ENCODE data around the gene LDLRAD4.
"Not testable (repeated sequence)": the region's sequence is repeated elsewhere in the genome, so short reads cannot be mapped to it uniquely, and the experiment has no call there.

LDLRAD4 gene

GRCh38 chr18:13481331-13481730, 262.8 kb downstream of the LDLRAD4 start:
- no peak for DNase-seq

- DNase-seq = no peak
Measured at GRCh38 chr18:13481820-13482617, 263.5 kb downstream of the LDLRAD4 start.

GRCh38 chr18:13482618-13482945, 264.0 kb downstream of the LDLRAD4 start:
- no peak for DNase-seq

- DNase-seq = peak; percentile 38
Measured at GRCh38 chr18:13483316-13484270, 265.0 kb downstream of the LDLRAD4 start.

- no peak for DNase-seq
Measured at GRCh38 chr18:13485182-13485581, 266.6 kb downstream of the LDLRAD4 start.

GRCh38 chr18:13485604-13486003, 267.0 kb downstream of the LDLRAD4 start:
- no peak for DNase-seq

GRCh38 chr18:13486284-13486683, 267.7 kb downstream of the LDLRAD4 start:
- DNase-seq = no peak

GRCh38 chr18:13486686-13487085, 268.1 kb downstream of the LDLRAD4 start:
- no peak for DNase-seq

- DNase-seq = no peak
Measured at GRCh38 chr18:13487237-13487636, 268.7 kb downstream of the LDLRAD4 start.

GRCh38 chr18:13488281-13488929, 269.8 kb downstream of the LDLRAD4 start:
- DNase-seq = no peak

GRCh38 chr18:13489303-13489702, 270.7 kb downstream of the LDLRAD4 start:
- not testable (repeated sequence) for DNase-seq

GRCh38 chr18:13491138-13491537, 272.6 kb downstream of the LDLRAD4 start:
- DNase-seq = no peak

GRCh38 chr18:13492314-13492713, 273.8 kb downstream of the LDLRAD4 start:
- no peak for DNase-seq

- peak; percentile 22 for DNase-seq
Measured at GRCh38 chr18:13493079-13493478, 274.5 kb downstream of the LDLRAD4 start.

- no peak for DNase-seq
Measured at GRCh38 chr18:13493725-13494124, 275.2 kb downstream of the LDLRAD4 start.

- no peak for DNase-seq
Measured at GRCh38 chr18:13494871-13495445, 276.4 kb downstream of the LDLRAD4 start.

GRCh38 chr18:13495961-13496360, 277.4 kb downstream of the LDLRAD4 start:
- DNase-seq = no peak

GRCh38 chr18:13496691-13497281, 278.2 kb downstream of the LDLRAD4 start:
- DNase-seq = no peak

- DNase-seq = no peak
Measured at GRCh38 chr18:13499803-13500202, 281.2 kb downstream of the LDLRAD4 start.

- DNase-seq = peak; percentile 32
Measured at GRCh38 chr18:13500227-13500865, 281.8 kb downstream of the LDLRAD4 start.

- no peak for DNase-seq
Measured at GRCh38 chr18:13500869-13501542, 282.4 kb downstream of the LDLRAD4 start.

GRCh38 chr18:13501543-13501887, 283.0 kb downstream of the LDLRAD4 start:
- DNase-seq = no peak

All from hematopoietic multipotent progenitor cell treated with erythropoietin and hydrocortisone succinate and interleukin-3 and kit ligand, for 4 days (in vitro differentiated cells).